HUES64 (cell line): ENCODE data around the gene KLHDC1.
A peak's percentile ranks its signal among the peaks of the same experiment; 100 is the strongest.
"Not testable (repeated sequence)": the region's sequence is repeated elsewhere in the genome, so short reads cannot be mapped to it uniquely, and the experiment has no call there.

Source experiments
- H3K27ac ChIP-seq: 2 replicates; pipeline ENCODE4 v1.7.0; 2013; ENCODE audit warnings: low read depth, low read length, inconsistent platforms
- H3K27me3 ChIP-seq: 2 replicates; pipeline ENCODE4 v1.6.1; 2013; ENCODE audit warnings: mild to moderate bottlenecking, low read length; ENCODE audit not compliant: insufficient read depth
- H3K36me3 ChIP-seq: 2 replicates; pipeline ENCODE4 v1.6.1; 2013; ENCODE audit warnings: mild to moderate bottlenecking, low read length; ENCODE audit not compliant: insufficient read depth
- H3K4me1 ChIP-seq: 2 replicates; pipeline ENCODE4 v1.6.1; 2013; ENCODE audit warnings: mild to moderate bottlenecking, low read length, moderate library complexity; ENCODE audit not compliant: insufficient read depth
- H3K4me3 ChIP-seq: 2 replicates; pipeline ENCODE4 v1.5.1; 2013; ENCODE audit warnings: mild to moderate bottlenecking, low read length, moderate library complexity
- H3K9ac ChIP-seq: 2 replicates; pipeline ENCODE4 v1.6.1; 2013; ENCODE audit warnings: mild to moderate bottlenecking, low read depth, low read length
- H3K9me3 ChIP-seq: 2 replicates; pipeline ENCODE4 v1.6.1; 2013; ENCODE audit warnings: low read depth, low read length; ENCODE audit not compliant: insufficient read depth
- WGBS: fragments of 150-250, 120-280 bp; methylation state at CpG from one replicate; pipeline ENCODE4 v1.1.7; 2013; ENCODE audit warnings: missing lambda C conversion rate; 5-methylcytosine and 5-hydroxymethylcytosine counted together

The KLHDC1 gene

GRCh38 chr14:49727171-49727570, 34.3 kb downstream of the KLHDC1 start:
- H3K9ac ChIP-seq, result no peak overlapping the region
- H3K4me1 ChIP-seq, result no peaks in the 10 kb centered on the region
- no peaks in the 10 kb centered on the region for H3K27me3 ChIP-seq
- no peaks in the 10 kb centered on the region for H3K9me3 ChIP-seq
- H3K27ac ChIP-seq, result no peak overlapping the region
- no peak overlapping the region for H3K4me3 ChIP-seq
- H3K36me3 ChIP-seq, result no peaks in the 10 kb centered on the region
- 94% methylated on average over 4 of the region's 5 CpGs for WGBS

GRCh38 chr14:49732896-49733295, 40.0 kb downstream of the KLHDC1 start:
- Histone ChIP-seq H3K36me3 (no peaks in the 10 kb centered on the region), H3K4me1 (no peaks in the 10 kb centered on the region), H3K9me3 (no peaks in the 10 kb centered on the region), H3K27ac (no peak overlapping the region), H3K4me3 (no peak overlapping the region), H3K9ac (no peak overlapping the region), H3K27me3 (no peaks in the 10 kb centered on the region)
- WGBS, result 85% methylated on average over 2 of the region's 3 CpGs

- no peaks in the 10 kb centered on the region for H3K36me3 ChIP-seq
- H3K4me3 ChIP-seq, result no peak overlapping the region
- H3K9ac ChIP-seq, result no peak overlapping the region
- no peaks in the 10 kb centered on the region for H3K27me3 ChIP-seq
- H3K9me3 ChIP-seq, result no peaks in the 10 kb centered on the region
- no peak overlapping the region for H3K27ac ChIP-seq
- no peaks in the 10 kb centered on the region for H3K4me1 ChIP-seq
These were observed 40.9 kb downstream of the KLHDC1 start for GRCh38 chr14:49733836-49734235.

- not testable (repeated sequence) for H3K4me3 ChIP-seq, H3K4me1 ChIP-seq, H3K27me3 ChIP-seq, H3K27ac ChIP-seq, H3K36me3 ChIP-seq, H3K9ac ChIP-seq, H3K9me3 ChIP-seq
- WGBS, result 85% methylated on average over 4 of the region's 4 CpGs
These were observed 42.7 kb downstream of the KLHDC1 start for GRCh38 chr14:49735669-49736068.

GRCh38 chr14:49745191-49745590, 52.3 kb downstream of the KLHDC1 start:
- H3K9me3 ChIP-seq, result no peaks in the 10 kb centered on the region
- no peak overlapping the region for H3K9ac ChIP-seq
- WGBS, result 68% methylated on average over 1 of the region's 1 CpG
- H3K36me3 ChIP-seq, result no peaks in the 10 kb centered on the region
- H3K4me3 ChIP-seq, result no peak overlapping the region
- H3K27me3 ChIP-seq, result no peaks in the 10 kb centered on the region
- H3K4me1 ChIP-seq, result no peaks in the 10 kb centered on the region
- H3K27ac ChIP-seq, result no peak overlapping the region

GRCh38 chr14:49746476-49746875, 53.6 kb downstream of the KLHDC1 start:
- H3K36me3 ChIP-seq, H3K9me3 ChIP-seq, H3K27me3 ChIP-seq, H3K9ac ChIP-seq, H3K4me3 ChIP-seq, H3K27ac ChIP-seq, H3K4me1 ChIP-seq: not testable (repeated sequence)

- H3K27me3 ChIP-seq, result no peaks in the 10 kb centered on the region
- no peaks in the 10 kb centered on the region for H3K4me1 ChIP-seq
- 83% methylated on average over 4 of the region's 5 CpGs for WGBS
- no peak overlapping the region for H3K4me3 ChIP-seq
- H3K9ac ChIP-seq, result no peak overlapping the region
- no peaks in the 10 kb centered on the region for H3K36me3 ChIP-seq
- H3K27ac ChIP-seq, result no peak overlapping the region
- H3K9me3 ChIP-seq, result no peaks in the 10 kb centered on the region
These were observed 61.7 kb downstream of the KLHDC1 start for GRCh38 chr14:49754570-49755097.

GRCh38 chr14:49755378-49755777, 62.5 kb downstream of the KLHDC1 start:
- Histone ChIP-seq H3K27me3 (no peaks in the 10 kb centered on the region), H3K9me3 (no peaks in the 10 kb centered on the region), H3K4me1 (no peaks in the 10 kb centered on the region), H3K9ac (no peak overlapping the region), H3K36me3 (no peaks in the 10 kb centered on the region), H3K27ac (no peak overlapping the region), H3K4me3 (no peak overlapping the region)
- 94% methylated on average over 3 of the region's 3 CpGs for WGBS

- no peak overlapping the region for H3K27ac ChIP-seq
- H3K9me3 ChIP-seq, result no peaks in the 10 kb centered on the region
- H3K9ac ChIP-seq, result no peak overlapping the region
- no peak overlapping the region for H3K4me3 ChIP-seq
- H3K27me3 ChIP-seq, result no peaks in the 10 kb centered on the region
- WGBS, result 87% methylated on average over 6 of the region's 6 CpGs
- no peaks in the 10 kb centered on the region for H3K36me3 ChIP-seq
- H3K4me1 ChIP-seq, result peaks cover 3% of the 10 kb centered on the region; the same call in 1 of the 2 replicates
These were observed 69.1 kb downstream of the KLHDC1 start for GRCh38 chr14:49761839-49762551.

GRCh38 chr14:49766839-49767238, 73.9 kb downstream of the KLHDC1 start:
- H3K4me3 ChIP-seq, result peak overlapping the region; percentile 98
- H3K36me3 ChIP-seq, result peaks cover 5% of the 10 kb centered on the region; the same call in 1 of the 2 replicates
- WGBS, result 91% methylated on average over 10 of the region's 10 CpGs
- no peaks in the 10 kb centered on the region for H3K9me3 ChIP-seq
- H3K27ac ChIP-seq, result peak overlapping the region; percentile 91; the same call in 1 of the 2 replicates
- peaks cover 8% of the 10 kb centered on the region; the same call in 1 of the 2 replicates for H3K4me1 ChIP-seq
- peak overlapping the region; percentile 99; the same call in 1 of the 2 replicates for H3K9ac ChIP-seq
- no peaks in the 10 kb centered on the region for H3K27me3 ChIP-seq

- 6% methylated on average over 9 of the region's 9 CpGs for WGBS
- Histone ChIP-seq H3K9ac (peak overlapping the region; percentile 99), H3K36me3 (peaks cover 8% of the 10 kb centered on the region; the same call in 1 of the 2 replicates), H3K27ac (peak overlapping the region; percentile 91), H3K27me3 (no peaks in the 10 kb centered on the region), H3K4me3 (peak overlapping the region; percentile 98), H3K9me3 (no peaks in the 10 kb centered on the region), H3K4me1 (peaks cover 8% of the 10 kb centered on the region; the same call in 1 of the 2 replicates)
These were observed 74.3 kb downstream of the KLHDC1 start for GRCh38 chr14:49767270-49767570.
